ENCODE measurements around the gene NIPAL4. TPM values are rescaled to one million over a fixed set of nuclear protein-coding genes. Genes with fewer than 3 reads are reported as not detected.

The NIPAL4 gene
- total RNA-seq, 1 experiment from 2014 or later: not detected

DNA sequence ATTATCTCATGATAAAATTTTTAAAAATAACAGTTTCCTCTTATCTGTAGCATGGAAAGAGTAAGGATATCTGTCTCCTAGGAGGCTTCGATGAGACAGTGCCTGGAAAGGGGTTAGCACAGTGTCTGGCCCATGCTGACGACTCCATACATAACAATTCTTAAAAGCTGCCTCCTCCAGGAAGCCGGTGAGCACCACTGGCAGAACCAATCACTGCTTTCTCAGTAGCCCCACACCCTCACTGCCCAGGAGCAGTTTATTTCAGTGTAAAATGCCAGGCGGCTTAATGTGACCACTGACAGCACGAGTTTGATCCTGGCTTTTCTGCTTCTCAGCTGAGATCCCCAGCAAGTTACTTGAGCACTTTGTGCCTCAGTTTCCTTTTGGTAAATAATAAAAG, 1.2 kb upstream of the NIPAL4 start:
- H3K27me3 ChIP-seq (ENCODE audit: insufficient read depth, low read length): peaks cover 16% of the 10 kb centered on the region
- no peak overlapping the region for H2BK5ac ChIP-seq (ENCODE audit: insufficient read length, low read length)
- H2BK15ac ChIP-seq (ENCODE audit: low read depth, low read length): no peak overlapping the region
- H4K8ac ChIP-seq (replicated peaks; ENCODE audit: insufficient read length, low read depth, low read length): no peak overlapping the region
- peaks cover 17 to 28% of the 10 kb centered on the region in 2 experiments for H3K4me1 Mint-ChIP-seq
- H2BK120ac ChIP-seq (ENCODE audit: low read depth, low read length, poor library complexity, severe bottlenecking): no peak overlapping the region
- no peak overlapping the region for H4K5ac ChIP-seq (ENCODE audit: insufficient read length, low read depth, low read length)
- peaks cover 3% of the 10 kb centered on the region for H3K23me2 ChIP-seq (ENCODE audit: insufficient read length, low read depth, low read length, poor library complexity, severe bottlenecking)
- H3K9ac ChIP-seq (ENCODE audit: extremely low read depth, insufficient read length, low read length): no peak overlapping the region
- H3K27ac ChIP-seq (ENCODE audit: insufficient read length, low read depth, low read length): no peak overlapping the region
- no peaks in the 10 kb centered on the region for H4K20me1 ChIP-seq (ENCODE audit: control insufficient read depth, insufficient read depth, insufficient read length)
- H3K27ac Mint-ChIP-seq: no peak overlapping the region
- no peak overlapping the region for H2BK20ac ChIP-seq (ENCODE audit: low read depth, low read length, poor library complexity, severe bottlenecking)
- no peak overlapping the region for H4K91ac ChIP-seq (ENCODE audit: insufficient read length, low read depth, low read length)
- no peak overlapping the region for H2BK12ac ChIP-seq (ENCODE audit: insufficient read length, low read depth, low read length)
- no peak overlapping the region for H3T11ph ChIP-seq (ENCODE audit: low read length)
- no peaks in the 10 kb centered on the region for H3K9me3 Mint-ChIP-seq
- H2AK5ac ChIP-seq (ENCODE audit: insufficient read length, low read length): no peak overlapping the region
- no peak for DNase-seq
- H3K14ac ChIP-seq (ENCODE audit: insufficient read depth, low read length): no peak overlapping the region
- H3K4me2 ChIP-seq (ENCODE audit: insufficient read depth, insufficient read length, low read length): no peak overlapping the region
- H3K4ac ChIP-seq (ENCODE audit: low read depth, low read length): no peak overlapping the region
- H3K56ac ChIP-seq (ENCODE audit: insufficient read length, low read depth, low read length): no peak overlapping the region
- H2AFZ ChIP-seq (ENCODE audit: low read length): no peak overlapping the region
- no CpG with 5 or more reads among the region's 5 CpGs for WGBS (ENCODE audit: extremely low coverage, insufficient read length, low lambda C conversion rate)
- no peak overlapping the region for H3K18ac ChIP-seq (ENCODE audit: insufficient read length, low read depth, low read length)
- peaks cover 56% of the 10 kb centered on the region for H3K27me3 Mint-ChIP-seq (ENCODE audit: low read depth)
- no peaks in the 10 kb centered on the region for H3K36me3 Mint-ChIP-seq (ENCODE audit: insufficient read depth in 1 of 3, low read depth in 3 of 3)
- no peaks in the 10 kb centered on the region; the same call in 1 of the 2 replicates for H3K4me1 ChIP-seq (ENCODE audit: insufficient read depth, low read length)
- H3K9me3 ChIP-seq (ENCODE audit: control insufficient read depth, low read depth, low read length): no peaks in the 10 kb centered on the region
- H3K79me2 ChIP-seq (ENCODE audit: insufficient read depth, low read length): no peaks in the 10 kb centered on the region
- no peaks in the 10 kb centered on the region for H3K79me1 ChIP-seq (ENCODE audit: insufficient read depth, low read depth, low read length, poor library complexity, severe bottlenecking)
- H3K4me3 Mint-ChIP-seq: peak overlapping the region; percentile 14 to 68; a peak in 4 of 5 replicates
- H3K23ac ChIP-seq (ENCODE audit: insufficient read length, low read depth, low read length): no peak overlapping the region
- TF ChIP-seq, protein P1, sequence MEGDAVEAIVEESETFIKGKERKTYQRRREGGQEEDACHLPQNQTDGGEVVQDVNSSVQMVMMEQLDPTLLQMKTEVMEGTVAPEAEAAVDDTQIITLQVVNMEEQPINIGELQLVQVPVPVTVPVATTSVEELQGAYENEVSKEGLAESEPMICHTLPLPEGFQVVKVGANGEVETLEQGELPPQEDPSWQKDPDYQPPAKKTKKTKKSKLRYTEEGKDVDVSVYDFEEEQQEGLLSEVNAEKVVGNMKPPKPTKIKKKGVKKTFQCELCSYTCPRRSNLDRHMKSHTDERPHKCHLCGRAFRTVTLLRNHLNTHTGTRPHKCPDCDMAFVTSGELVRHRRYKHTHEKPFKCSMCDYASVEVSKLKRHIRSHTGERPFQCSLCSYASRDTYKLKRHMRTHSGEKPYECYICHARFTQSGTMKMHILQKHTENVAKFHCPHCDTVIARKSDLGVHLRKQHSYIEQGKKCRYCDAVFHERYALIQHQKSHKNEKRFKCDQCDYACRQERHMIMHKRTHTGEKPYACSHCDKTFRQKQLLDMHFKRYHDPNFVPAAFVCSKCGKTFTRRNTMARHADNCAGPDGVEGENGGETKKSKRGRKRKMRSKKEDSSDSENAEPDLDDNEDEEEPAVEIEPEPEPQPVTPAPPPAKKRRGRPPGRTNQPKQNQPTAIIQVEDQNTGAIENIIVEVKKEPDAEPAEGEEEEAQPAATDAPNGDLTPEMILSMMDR (conservative IDR thresholded peaks at IDR 0.05): no peak
